ENCODE results near the gene GPR162.

GPR162 gene

GRCh38 chr12:6786416-6787094, 35.1 kb upstream of the GPR162 start:
- no peak for DNase-seq (ENCODE audit: low read depth)

GRCh38 chr12:6787309-6787708, 34.3 kb upstream of the GPR162 start:
- DNase-seq (ENCODE audit: low read depth), result no peak

GRCh38 chr12:6788972-6789924, 32.4 kb upstream of the GPR162 start, which contains the start of gene CD4:
TSS of gene CD4 (plus strand) at chr12:6789528. CDS start at chr12:6800139, 10,611 bp downstream.
- peak; percentile 82 for DNase-seq (ENCODE audit: low read depth)

- peak; percentile 56 for DNase-seq (ENCODE audit: low read depth)
Observed at GRCh38 chr12:6790496-6791150, 31.0 kb upstream of the GPR162 start.

GRCh38 chr12:6791931-6792520, 29.6 kb upstream of the GPR162 start:
- DNase-seq (ENCODE audit: low read depth), result no peak

- peak; percentile 63 for DNase-seq (ENCODE audit: low read depth)
Observed at GRCh38 chr12:6792522-6793201, 29.0 kb upstream of the GPR162 start.

GRCh38 chr12:6795088-6795487, 26.5 kb upstream of the GPR162 start:
- no peak for DNase-seq (ENCODE audit: low read depth)

- no peak for DNase-seq (ENCODE audit: low read depth)
Observed at GRCh38 chr12:6796576-6796975, 25.0 kb upstream of the GPR162 start.

GRCh38 chr12:6799147-6799546, 22.5 kb upstream of the GPR162 start:
- no peak for DNase-seq (ENCODE audit: low read depth)

- no peak for DNase-seq (ENCODE audit: low read depth)
Observed at GRCh38 chr12:6807170-6807569, 14.5 kb upstream of the GPR162 start.

- DNase-seq (ENCODE audit: low read depth), result no peak
Observed at GRCh38 chr12:6809056-6809455, 12.6 kb upstream of the GPR162 start.

- no peak for DNase-seq (ENCODE audit: low read depth)
Observed at GRCh38 chr12:6810758-6811157, 10.9 kb upstream of the GPR162 start.

GRCh38 chr12:6813363-6813762, 8.3 kb upstream of the GPR162 start:
- DNase-seq (ENCODE audit: low read depth), result no peak

GRCh38 chr12:6816598-6816997, 5.0 kb upstream of the GPR162 start:
- no peak for DNase-seq (ENCODE audit: low read depth)

- DNase-seq (ENCODE audit: low read depth), result no peak
Observed at GRCh38 chr12:6817098-6817497, 4.5 kb upstream of the GPR162 start.

- no peak for DNase-seq (ENCODE audit: low read depth)
Observed at GRCh38 chr12:6817662-6818157, 3.9 kb upstream of the GPR162 start.

- DNase-seq (ENCODE audit: low read depth), result no peak
Observed at GRCh38 chr12:6818222-6818621, 3.4 kb upstream of the GPR162 start.

GRCh38 chr12:6818645-6819044, 3.0 kb upstream of the GPR162 start:
- no peak for DNase-seq (ENCODE audit: low read depth)

GRCh38 chr12:6819106-6820030, 2.3 kb upstream of the GPR162 start:
- DNase-seq (ENCODE audit: low read depth), result no peak

- DNase-seq (ENCODE audit: low read depth), result no peak
Observed at GRCh38 chr12:6820166-6820565, 1.5 kb upstream of the GPR162 start.
